Stimulated activated CD4-positive, alpha-beta T cell treated with anti-CD3 and anti-CD28 coated beads, Interleukin-1b, Interleukin-23, amount 100 ng/mL, for 4 hours (primary cell): ENCODE measurements around the gene SPINT3.

Source experiments
- DNase-seq, 2 donors: peaks; one replicate each; pipeline ENCODE4 v3.0.0-alpha.2; 2020; ENCODE audit warnings: low read depth in 2 of 2

The SPINT3 gene

GRCh38 chr20:45515147-45515913 lies at the start of gene SPINT3:
Gene SPINT3 (minus strand): TSS chr20:45515622. CDS start chr20:45515608, 14 bp downstream.
- DNase-seq, result no peak

- DNase-seq, result no peak
These were observed 49.4 kb upstream of the SPINT3 start for GRCh38 chr20:45564760-45565276.

- no peak for DNase-seq
These were observed 39.8 kb upstream of the SPINT3 start for GRCh38 chr20:45555198-45555597.

GRCh38 chr20:45552456-45552855 lies 37.0 kb upstream of the SPINT3 start:
- no peak for DNase-seq

- no peak for DNase-seq
These were observed 35.3 kb upstream of the SPINT3 start for GRCh38 chr20:45550765-45551164.

GRCh38 chr20:45548410-45548809 lies 33.0 kb upstream of the SPINT3 start:
- no peak for DNase-seq

- DNase-seq, result no peak
These were observed 31.9 kb upstream of the SPINT3 start, which contains the start of gene EPPIN for GRCh38 chr20:45547206-45547770. Gene EPPIN (minus strand): TSS chr20:45547401. CDS start chr20:45547357, 44 bp downstream.

- no peak for DNase-seq
These were observed 30.5 kb upstream of the SPINT3 start for GRCh38 chr20:45545754-45546453.

- DNase-seq, result no peak
These were observed 29.9 kb upstream of the SPINT3 start for GRCh38 chr20:45545351-45545750.

GRCh38 chr20:45539382-45539781 lies 24.0 kb upstream of the SPINT3 start, which contains the start of gene WFDC6:
Gene WFDC6 (minus strand): TSS chr20:45539482. CDS start chr20:45539407, 75 bp downstream.
- DNase-seq, result no peak

GRCh38 chr20:45538209-45538799 lies 22.9 kb upstream of the SPINT3 start:
- DNase-seq, result no peak

GRCh38 chr20:45527294-45527693 lies 11.9 kb upstream of the SPINT3 start:
- no peak for DNase-seq

- DNase-seq, result no peak
These were observed 8.4 kb upstream of the SPINT3 start for GRCh38 chr20:45523821-45524220.

- DNase-seq, result no peak
These were observed 2.9 kb upstream of the SPINT3 start for GRCh38 chr20:45518282-45518681.

GRCh38 chr20:45510242-45510862 lies 5.1 kb downstream of the SPINT3 start:
- DNase-seq, result no peak

GRCh38 chr20:45509091-45509490 lies 6.3 kb downstream of the SPINT3 start:
- DNase-seq, result no peak

- no peak for DNase-seq
These were observed 7.1 kb downstream of the SPINT3 start for GRCh38 chr20:45508068-45508886.

GRCh38 chr20:45507011-45507820 lies 8.2 kb downstream of the SPINT3 start:
- no peak for DNase-seq

GRCh38 chr20:45506398-45506797 lies 9.0 kb downstream of the SPINT3 start:
- DNase-seq, result no peak

- no peak for DNase-seq
These were observed 12.0 kb downstream of the SPINT3 start for GRCh38 chr20:45503403-45503802.
